ENCODE results near the gene DPP10.

DNA sequence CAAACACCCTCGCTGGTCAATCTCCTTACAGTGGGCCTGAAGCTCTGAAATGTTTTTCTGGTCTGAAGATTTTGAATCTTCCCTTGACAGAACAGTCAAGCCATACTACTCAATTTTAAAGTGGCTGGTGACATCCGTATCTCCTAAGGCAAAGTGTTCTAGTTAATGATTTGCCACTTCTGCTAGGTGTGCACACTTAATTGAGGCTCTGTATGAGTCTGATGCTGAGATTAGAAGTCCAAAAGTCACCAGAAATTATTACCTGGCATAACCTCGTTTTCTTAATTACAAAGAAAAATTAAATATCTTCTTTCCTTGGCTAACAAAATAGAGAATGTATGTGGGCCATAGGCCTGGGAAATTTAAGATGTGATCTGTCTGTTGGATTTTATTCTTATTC is 104.1 kb downstream of the DPP10 start:
- no peak for TF ChIP-seq POLR2AphosphoS5 (IDR thresholded peaks at IDR 0.05; ENCODE audit: low read depth, low read length)
- TF ChIP-seq TAF1 (IDR thresholded peaks at IDR 0.05; ENCODE audit: borderline replicate concordance, insufficient read depth, low read length): no peak
